Liver (tissue), 9 donors: ENCODE results near the gene MT1A. TPM values are rescaled to one million over a fixed set of nuclear protein-coding genes. Genes with fewer than 3 reads are reported as not detected.

Experiments used
- DNase-seq: peaks from one replicate; pipeline ENCODE4 v3.0.0-alpha.2; 2017; ENCODE audit warnings: low spot score
- H3K27ac ChIP-seq, 2 donors: one replicate each; pipeline ENCODE4 v1.7.0; 2013; ENCODE audit warnings: inconsistent platforms in 2 of 2, low read length in 2 of 2, control low read depth in 1 of 2, low read depth in 1 of 2, mild to moderate bottlenecking in 1 of 2
- H3K27me3 ChIP-seq, 4 donors: one replicate each; pipeline versions ENCODE4 v1.6.1 to v1.7.0; 2013; ENCODE audit warnings: low read length in 3 of 4, inconsistent platforms in 1 of 4, mild to moderate bottlenecking in 1 of 4, moderate library complexity in 1 of 4; ENCODE audit not compliant: control insufficient read depth in 4 of 4, insufficient read depth in 4 of 4
- H3K36me3 ChIP-seq, 4 donors: one replicate each; pipeline versions ENCODE4 v1.6.1 to v1.7.0; 2013; ENCODE audit warnings: low read length in 3 of 4, mild to moderate bottlenecking in 3 of 4, low read depth in 1 of 4, moderate library complexity in 1 of 4; ENCODE audit not compliant: control insufficient read depth in 4 of 4, insufficient read depth in 3 of 4
- H3K4me1 ChIP-seq, 4 donors: one replicate each; pipeline versions ENCODE4 v1.6.1 to v1.7.0; 2013; ENCODE audit warnings: low read length in 3 of 4, mild to moderate bottlenecking in 3 of 4, moderate library complexity in 1 of 4; ENCODE audit not compliant: control insufficient read depth in 4 of 4, insufficient read depth in 4 of 4
- H3K4me3 ChIP-seq, 3 donors: one replicate each; pipeline versions ENCODE4 v1.6.1 to v1.7.0; 2013; ENCODE audit warnings: low read length in 3 of 3, control low read depth in 1 of 3, low read depth in 1 of 3, mild to moderate bottlenecking in 1 of 3
- H3K9ac ChIP-seq, 2 donors: one replicate each; pipeline ENCODE4 v1.7.0; 2013; ENCODE audit warnings: low read length in 2 of 2, mild to moderate bottlenecking in 2 of 2, moderate library complexity in 2 of 2, control low read depth in 1 of 2, low read depth in 1 of 2
- H3K9me3 ChIP-seq, 4 donors: one replicate each; pipeline versions ENCODE4 v1.6.1 to v1.7.0; 2013; ENCODE audit warnings: low read length in 3 of 4; ENCODE audit not compliant: control insufficient read depth in 4 of 4
- CTCF ChIP-seq: fragments of 150-350 bp; IDR thresholded peaks from 2 replicates; pipeline ENCODE4 v1.5.1; 2017; ENCODE audit warnings: improper control_type of control experiment, low read depth, low read length; ENCODE audit not compliant: missing input control
- EGR1 ChIP-seq, 2 donors: IDR thresholded peaks; 2 replicates each; pipeline ENCODE4 v1.6.1; 2016 to 2018; ENCODE audit warnings: antibody characterized with exemption in 2 of 2, low read depth in 2 of 2
- FOXA1 ChIP-seq: IDR thresholded peaks from 2 replicates; pipeline ENCODE4 v1.6.1; 2016; ENCODE audit warnings: antibody characterized with exemption
- FOXA2 ChIP-seq: IDR thresholded peaks from 2 replicates; pipeline ENCODE4 v1.6.1; 2016; ENCODE audit warnings: antibody characterized with exemption
- GABPA ChIP-seq, 2 donors: IDR thresholded peaks in 1 of 2; conservative IDR thresholded peaks in 1 of 2; 2 replicates each; pipeline ENCODE4 v1.6.1; 2016; ENCODE audit warnings: antibody characterized with exemption in 2 of 2, mild to moderate bottlenecking in 1 of 2, moderate library complexity in 1 of 2
- HNF4A ChIP-seq, 2 donors: conservative IDR thresholded peaks; 2 replicates each; pipeline ENCODE4 v1.6.1; 2016; ENCODE audit warnings: antibody characterized with exemption in 2 of 2, mild to moderate bottlenecking in 2 of 2
- HNF4G ChIP-seq: IDR thresholded peaks from 2 replicates; pipeline ENCODE4 v1.6.1; 2016; ENCODE audit warnings: antibody characterized with exemption
- JUND ChIP-seq, 2 donors: IDR thresholded peaks; 2 replicates each; pipeline ENCODE4 v1.6.1; 2016; ENCODE audit warnings: antibody characterized with exemption in 2 of 2
- NR2F2 ChIP-seq: IDR thresholded peaks from 2 replicates; pipeline ENCODE4 v1.6.1; 2016; ENCODE audit warnings: antibody characterized with exemption
- RAD21 ChIP-seq, 2 donors: IDR thresholded peaks; 2 replicates each; pipeline ENCODE4 v1.6.1; 2016; ENCODE audit warnings: antibody characterized with exemption in 2 of 2, mild to moderate bottlenecking in 2 of 2
- RXRA ChIP-seq, 2 donors: IDR thresholded peaks; 2 replicates each; pipeline ENCODE4 v1.6.1; 2017 to 2018; ENCODE audit warnings: antibody characterized with exemption in 2 of 2, mild to moderate bottlenecking in 1 of 2
- SP1 ChIP-seq: IDR thresholded peaks from 2 replicates; pipeline ENCODE4 v1.6.1; 2018; ENCODE audit warnings: antibody characterized with exemption, mild to moderate bottlenecking
- TAF1 ChIP-seq: conservative IDR thresholded peaks from 2 replicates; pipeline ENCODE4 v1.6.1; 2016; ENCODE audit warnings: antibody characterized with exemption, mild to moderate bottlenecking
- YY1 ChIP-seq: IDR thresholded peaks from 2 replicates; pipeline ENCODE4 v1.6.1; 2016; ENCODE audit warnings: antibody characterized with exemption, mild to moderate bottlenecking
- WGBS: extraction: QIAGEN DNeasy Blood & Tissue Kit; methylation state at CpG from one replicate; pipeline ENCODE4 v1.1.7; 2013; 5-methylcytosine and 5-hydroxymethylcytosine counted together
- polyA plus RNA-seq, 2 donors: library from polyadenylated mRNA; stranded (reverse) in 1 of 2; unstranded in 1 of 2; fragments of 200-250 nt in 1 of 2; fragments of >200 nt in 1 of 2; fragmentation: Nextera tagmentation in 1 of 2; extraction: Ambion mirVana in 1 of 2; gene quantifications; one replicate each; pipeline versions ENCODE4 v1.2.1 to v1.2.3, GENCODE V29; 2013 to 2015
- total RNA-seq, 2 donors: library from RNA; depleted of rRNA; stranded (reverse); fragments of >200 nt; gene quantifications; one replicate each; pipeline ENCODE4 v1.2.3, GENCODE V29; 2014
- TF ChIP-seq, protein P1 (sequence below): IDR thresholded peaks from 2 replicates; pipeline ENCODE4 v1.6.1; 2016; ENCODE audit warnings: antibody characterized with exemption
- TF ChIP-seq, protein P2 (sequence below): IDR thresholded peaks from 2 replicates; pipeline ENCODE4 v1.6.1; 2016; ENCODE audit warnings: antibody characterized with exemption, mild to moderate bottlenecking
- TF ChIP-seq, protein P3 (sequence below): IDR thresholded peaks from 2 replicates; pipeline ENCODE4 v1.6.1; 2016; ENCODE audit warnings: antibody characterized with exemption
- TF ChIP-seq, protein P4 (sequence below): IDR thresholded peaks from 2 replicates; pipeline ENCODE4 v1.6.1; 2016; ENCODE audit warnings: antibody characterized with exemption
- donor health status: healthy.
- donor health status: healthy.
- donor health status: healthy.
- donor health status: healthy.
- donor health status: healthy.

The MT1A gene
- total and polyA plus RNA-seq, 4 donors: 10.1 to 511 (median 74.6) TPM

DNA sequence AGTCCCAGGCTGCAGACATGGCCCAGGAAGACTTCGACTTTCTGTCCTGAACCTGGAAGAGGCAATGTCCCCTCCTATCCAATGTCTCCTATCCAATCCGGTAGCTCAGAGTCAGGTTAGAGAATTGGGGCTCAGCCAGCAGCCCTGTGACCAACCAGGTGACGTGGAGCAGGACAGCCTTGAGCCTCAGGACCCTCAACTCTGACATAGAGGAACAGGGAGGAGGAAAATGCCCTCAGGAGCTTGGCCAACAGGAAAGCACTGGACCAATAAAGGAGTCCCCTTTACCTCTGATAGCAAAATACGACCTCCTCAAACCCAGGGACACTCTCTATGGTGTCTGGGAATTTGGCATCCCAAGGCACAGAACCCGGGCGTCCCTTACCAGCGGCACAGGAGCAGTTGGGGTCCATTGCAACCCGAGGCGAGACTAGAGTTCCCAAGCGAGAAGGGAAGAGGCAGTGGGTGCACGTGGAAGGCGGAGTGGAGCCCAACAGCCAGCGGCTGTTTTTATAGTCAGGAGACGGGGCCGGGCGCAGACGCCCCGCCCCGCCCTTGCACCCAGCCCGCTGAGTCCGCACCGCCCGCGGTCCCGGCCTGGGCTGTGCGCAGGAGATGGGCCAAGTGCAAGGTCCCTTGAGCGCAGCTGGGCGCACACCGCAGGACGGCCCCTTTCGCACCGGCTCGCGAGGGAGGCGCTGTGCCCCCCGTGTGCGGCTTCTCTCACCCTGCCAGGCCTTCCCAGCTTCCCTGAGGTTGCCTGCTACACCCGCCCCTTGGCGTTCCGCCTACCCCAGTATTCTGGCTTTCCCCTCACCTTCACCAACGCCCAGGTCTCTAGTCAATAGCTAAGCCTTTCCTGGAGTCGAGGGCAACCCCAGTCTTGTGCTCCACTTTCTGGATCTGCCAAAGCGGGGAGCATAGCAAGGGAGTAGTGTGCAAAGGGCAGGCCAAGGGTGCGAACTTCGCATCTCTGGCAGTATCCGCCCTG is 29.4 kb downstream of the MT1A start, which contains the start of gene MT1G:
MT1G (minus strand) TSS at position 485 of the 991 bp plus-strand sequence; CDS start at position 413, 72 bp downstream.
- H3K4me1 ChIP-seq: peaks cover 0 to 20% (median 10%) of the 10 kb centered on the region in 4 donors
- WGBS: 5% methylated on average over 46 of the region's 46 CpGs
- H3K27me3 ChIP-seq: no peaks in the 10 kb centered on the region
- H3K9me3 ChIP-seq: no peaks in the 10 kb centered on the region
- DNase-seq: peak; percentile 83
- peak within 1 kb of the TSS; percentile 72 to 92 for H3K9ac ChIP-seq
- H3K4me3 ChIP-seq: peak within 1 kb of the TSS; percentile 55 to 97 (median 71)
- peak within 1 kb of the TSS; percentile 90 to 94 for H3K27ac ChIP-seq
- no peaks in the 10 kb centered on the region for H3K36me3 ChIP-seq
- no peak for TF ChIP-seq NR2F2
- TF ChIP-seq YY1: peak; percentile 59
- TF ChIP-seq EGR1 (IDR thresholded peaks at IDR 0.05; ENCODE audit: low read depth in 2 of 2): peak in 1 of 2 donors; percentile 32
- peak in 1 of 2 donors; percentile 37 for TF ChIP-seq RAD21 (IDR thresholded peaks at IDR 0.05)
- TF ChIP-seq, protein P1, sequence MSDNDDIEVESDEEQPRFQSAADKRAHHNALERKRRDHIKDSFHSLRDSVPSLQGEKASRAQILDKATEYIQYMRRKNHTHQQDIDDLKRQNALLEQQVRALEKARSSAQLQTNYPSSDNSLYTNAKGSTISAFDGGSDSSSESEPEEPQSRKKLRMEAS: no peak
- TF ChIP-seq HNF4A (conservative IDR thresholded peaks at IDR 0.05): peak; percentile 63
- TF ChIP-seq, protein P2, sequence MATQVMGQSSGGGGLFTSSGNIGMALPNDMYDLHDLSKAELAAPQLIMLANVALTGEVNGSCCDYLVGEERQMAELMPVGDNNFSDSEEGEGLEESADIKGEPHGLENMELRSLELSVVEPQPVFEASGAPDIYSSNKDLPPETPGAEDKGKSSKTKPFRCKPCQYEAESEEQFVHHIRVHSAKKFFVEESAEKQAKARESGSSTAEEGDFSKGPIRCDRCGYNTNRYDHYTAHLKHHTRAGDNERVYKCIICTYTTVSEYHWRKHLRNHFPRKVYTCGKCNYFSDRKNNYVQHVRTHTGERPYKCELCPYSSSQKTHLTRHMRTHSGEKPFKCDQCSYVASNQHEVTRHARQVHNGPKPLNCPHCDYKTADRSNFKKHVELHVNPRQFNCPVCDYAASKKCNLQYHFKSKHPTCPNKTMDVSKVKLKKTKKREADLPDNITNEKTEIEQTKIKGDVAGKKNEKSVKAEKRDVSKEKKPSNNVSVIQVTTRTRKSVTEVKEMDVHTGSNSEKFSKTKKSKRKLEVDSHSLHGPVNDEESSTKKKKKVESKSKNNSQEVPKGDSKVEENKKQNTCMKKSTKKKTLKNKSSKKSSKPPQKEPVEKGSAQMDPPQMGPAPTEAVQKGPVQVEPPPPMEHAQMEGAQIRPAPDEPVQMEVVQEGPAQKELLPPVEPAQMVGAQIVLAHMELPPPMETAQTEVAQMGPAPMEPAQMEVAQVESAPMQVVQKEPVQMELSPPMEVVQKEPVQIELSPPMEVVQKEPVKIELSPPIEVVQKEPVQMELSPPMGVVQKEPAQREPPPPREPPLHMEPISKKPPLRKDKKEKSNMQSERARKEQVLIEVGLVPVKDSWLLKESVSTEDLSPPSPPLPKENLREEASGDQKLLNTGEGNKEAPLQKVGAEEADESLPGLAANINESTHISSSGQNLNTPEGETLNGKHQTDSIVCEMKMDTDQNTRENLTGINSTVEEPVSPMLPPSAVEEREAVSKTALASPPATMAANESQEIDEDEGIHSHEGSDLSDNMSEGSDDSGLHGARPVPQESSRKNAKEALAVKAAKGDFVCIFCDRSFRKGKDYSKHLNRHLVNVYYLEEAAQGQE: peak; percentile 75
- TF ChIP-seq JUND (IDR thresholded peaks at IDR 0.05): peak in 1 of 2 donors; percentile 58
- peak; percentile 90 for TF ChIP-seq SP1
- peak; percentile 44 for TF ChIP-seq HNF4G
- TF ChIP-seq FOXA2: no peak
- TF ChIP-seq GABPA (IDR thresholded peaks at IDR 0.05 in 1 of 2, conservative IDR thresholded peaks at IDR 0.05 in 1 of 2): peak in 1 of 2 donors; percentile 16
- peak; percentile 94 for TF ChIP-seq TAF1
- no peak for TF ChIP-seq FOXA1
- peak; percentile 36 to 71 for TF ChIP-seq RXRA (IDR thresholded peaks at IDR 0.05)
- TF ChIP-seq, protein P3, sequence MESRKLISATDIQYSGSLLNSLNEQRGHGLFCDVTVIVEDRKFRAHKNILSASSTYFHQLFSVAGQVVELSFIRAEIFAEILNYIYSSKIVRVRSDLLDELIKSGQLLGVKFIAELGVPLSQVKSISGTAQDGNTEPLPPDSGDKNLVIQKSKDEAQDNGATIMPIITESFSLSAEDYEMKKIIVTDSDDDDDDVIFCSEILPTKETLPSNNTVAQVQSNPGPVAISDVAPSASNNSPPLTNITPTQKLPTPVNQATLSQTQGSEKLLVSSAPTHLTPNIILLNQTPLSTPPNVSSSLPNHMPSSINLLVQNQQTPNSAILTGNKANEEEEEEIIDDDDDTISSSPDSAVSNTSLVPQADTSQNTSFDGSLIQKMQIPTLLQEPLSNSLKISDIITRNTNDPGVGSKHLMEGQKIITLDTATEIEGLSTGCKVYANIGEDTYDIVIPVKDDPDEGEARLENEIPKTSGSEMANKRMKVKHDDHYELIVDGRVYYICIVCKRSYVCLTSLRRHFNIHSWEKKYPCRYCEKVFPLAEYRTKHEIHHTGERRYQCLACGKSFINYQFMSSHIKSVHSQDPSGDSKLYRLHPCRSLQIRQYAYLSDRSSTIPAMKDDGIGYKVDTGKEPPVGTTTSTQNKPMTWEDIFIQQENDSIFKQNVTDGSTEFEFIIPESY: peak; percentile 48
- TF ChIP-seq CTCF: peak; percentile 4
- TF ChIP-seq, protein P4, sequence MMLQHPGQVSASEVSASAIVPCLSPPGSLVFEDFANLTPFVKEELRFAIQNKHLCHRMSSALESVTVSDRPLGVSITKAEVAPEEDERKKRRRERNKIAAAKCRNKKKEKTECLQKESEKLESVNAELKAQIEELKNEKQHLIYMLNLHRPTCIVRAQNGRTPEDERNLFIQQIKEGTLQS: peak; percentile 15
